ENCODE measurements around the gene FRMD7.
"Not testable (repeated sequence)": the region's sequence is repeated elsewhere in the genome, so short reads cannot be mapped to it uniquely, and the experiment has no call there.

The FRMD7 gene

GRCh38 chrX:132107291-132107690 is 20.5 kb downstream of the FRMD7 start:
- no peak for DNase-seq (ENCODE audit: low read depth, low spot score)
- Histone ChIP-seq H3K4me3 (no peak overlapping the region), H3K36me3 (ENCODE audit: insufficient read depth, low read length) (no peaks in the 10 kb centered on the region), H3K9me3 (ENCODE audit: low read depth, low read length) (no peaks in the 10 kb centered on the region), H3K27ac (no peak overlapping the region), H3K9ac (ENCODE audit: insufficient read length) (no peak overlapping the region)
- TF ChIP-seq EZH2 (IDR thresholded peaks at IDR 0.05) (no peak), POLR2AphosphoS5 (IDR thresholded peaks at IDR 0.05; ENCODE audit: borderline replicate concordance, low read depth, low read length) (no peak), FOXP2 (optimal IDR thresholded peaks at IDR 0.05; ENCODE audit: control extremely low read depth, extremely low read length, insufficient read depth) (no peak)

DNA sequence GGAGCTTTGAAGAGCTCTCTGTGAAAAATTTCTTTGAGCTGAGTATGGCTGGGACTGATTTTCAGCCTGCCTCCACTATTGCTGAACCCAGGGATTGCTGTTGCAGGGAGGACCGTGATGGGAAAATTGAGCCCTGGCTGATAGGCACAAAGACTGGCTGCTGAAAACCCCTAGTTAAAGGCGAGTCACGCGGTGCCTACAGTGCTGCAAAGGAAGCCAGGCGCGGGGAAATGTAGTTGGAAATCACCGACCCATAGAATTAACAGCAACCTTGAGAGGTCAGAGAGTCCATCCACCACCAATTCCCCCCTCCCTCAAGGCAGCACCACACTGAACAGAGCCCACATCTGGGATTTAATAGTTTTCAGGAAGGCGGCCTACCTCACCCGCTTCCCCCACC is 26.0 kb downstream of the FRMD7 start:
- Histone ChIP-seq H3K9ac (ENCODE audit: insufficient read length) (no peak overlapping the region), H3K4me3 (no peak overlapping the region), H3K9me3 (ENCODE audit: low read depth, low read length) (no peaks in the 10 kb centered on the region), H3K27ac (no peak overlapping the region), H3K36me3 (ENCODE audit: insufficient read depth, low read length) (no peaks in the 10 kb centered on the region)
- no peak for DNase-seq (ENCODE audit: low read depth, low spot score)
- TF ChIP-seq EZH2 (IDR thresholded peaks at IDR 0.05) (no peak), POLR2AphosphoS5 (IDR thresholded peaks at IDR 0.05; ENCODE audit: borderline replicate concordance, low read depth, low read length) (no peak), FOXP2 (optimal IDR thresholded peaks at IDR 0.05; ENCODE audit: control extremely low read depth, extremely low read length, insufficient read depth) (no peak)

- no peak for TF ChIP-seq EZH2 (IDR thresholded peaks at IDR 0.05)
- TF ChIP-seq FOXP2 (optimal IDR thresholded peaks at IDR 0.05; ENCODE audit: control extremely low read depth, extremely low read length, insufficient read depth) = no peak
- no peak for TF ChIP-seq POLR2AphosphoS5 (IDR thresholded peaks at IDR 0.05; ENCODE audit: borderline replicate concordance, low read depth, low read length)
- Histone ChIP-seq H3K27ac (no peak overlapping the region), H3K9me3 (ENCODE audit: low read depth, low read length) (no peaks in the 10 kb centered on the region), H3K4me3 (no peak overlapping the region), H3K9ac (ENCODE audit: insufficient read length) (no peak overlapping the region), H3K36me3 (ENCODE audit: insufficient read depth, low read length) (no peaks in the 10 kb centered on the region)
- DNase-seq (ENCODE audit: low read depth, low spot score) = no peak
These were observed 26.6 kb downstream of the FRMD7 start for GRCh38 chrX:132101206-132101605.

DNA sequence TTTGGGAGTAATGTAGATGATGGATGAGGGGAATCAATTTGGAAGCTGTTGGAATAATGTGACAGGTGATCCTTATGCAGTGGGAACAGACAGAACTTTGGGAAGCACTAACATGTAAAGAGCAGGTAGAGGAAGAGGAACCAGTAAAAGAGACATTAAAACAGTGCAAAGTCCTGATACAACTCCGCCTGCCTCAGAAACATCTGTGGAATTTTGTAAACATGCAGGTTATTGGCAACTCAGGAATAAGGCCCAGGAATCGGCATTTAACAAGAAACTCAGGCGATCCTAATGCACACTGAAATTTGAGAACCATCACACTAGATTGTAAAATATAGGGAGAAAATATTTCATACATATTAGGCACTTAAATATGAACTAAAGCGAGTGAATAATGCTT is 29.1 kb downstream of the FRMD7 start:
- not testable (repeated sequence) for DNase-seq (ENCODE audit: low read depth, low spot score); H3K27ac ChIP-seq

GRCh38 chrX:132094164-132094563 is 33.7 kb downstream of the FRMD7 start:
- DNase-seq (ENCODE audit: low read depth, low spot score) = no peak
- Histone ChIP-seq H3K36me3 (ENCODE audit: insufficient read depth, low read length) (no peaks in the 10 kb centered on the region), H3K9me3 (ENCODE audit: low read depth, low read length) (no peaks in the 10 kb centered on the region), H3K27ac (no peak overlapping the region), H3K9ac (ENCODE audit: insufficient read length) (no peak overlapping the region), H3K4me3 (no peak overlapping the region)
- TF ChIP-seq POLR2AphosphoS5 (IDR thresholded peaks at IDR 0.05; ENCODE audit: borderline replicate concordance, low read depth, low read length) (no peak), EZH2 (IDR thresholded peaks at IDR 0.05) (no peak), FOXP2 (optimal IDR thresholded peaks at IDR 0.05; ENCODE audit: control extremely low read depth, extremely low read length, insufficient read depth) (no peak)

More for the DNA sequence above, 29.1 kb downstream of the FRMD7 start:
- not testable (repeated sequence) for H3K9ac ChIP-seq (ENCODE audit: insufficient read length); H3K4me3 ChIP-seq; H3K9me3 ChIP-seq (ENCODE audit: low read depth, low read length); H3K36me3 ChIP-seq (ENCODE audit: insufficient read depth, low read length)

DNA sequence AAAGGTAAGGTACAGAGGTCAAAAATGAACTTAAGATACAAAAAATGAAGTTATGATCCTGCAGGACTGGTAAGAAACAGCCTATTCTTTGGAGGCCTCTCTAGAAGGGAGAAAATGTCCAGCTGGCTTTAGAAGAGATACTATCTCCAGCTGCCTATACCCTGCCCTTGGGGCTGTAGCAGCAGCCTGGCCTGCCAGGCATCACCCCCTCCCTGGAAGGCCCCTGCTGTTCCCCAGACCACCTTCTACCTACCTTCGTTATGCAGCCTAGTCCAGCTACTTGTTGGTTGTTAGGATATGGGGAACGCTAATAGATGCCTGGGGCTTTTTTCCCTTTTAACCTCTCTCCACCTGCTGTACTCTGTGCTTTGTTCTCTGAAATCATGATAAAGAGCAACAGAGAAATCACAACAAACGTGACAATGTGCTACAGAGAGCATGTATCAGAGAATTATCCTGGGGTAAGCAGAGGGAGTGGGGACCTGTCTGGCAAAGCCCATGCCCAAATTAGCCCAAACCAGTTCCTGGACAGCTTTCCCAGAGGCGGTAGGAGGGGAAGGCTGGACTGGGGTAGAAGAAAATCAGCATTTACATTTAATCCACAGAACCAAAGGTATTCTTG is 34.5 kb downstream of the FRMD7 start:
- no peak overlapping the region for H3K4me3 ChIP-seq

GRCh38 chrX:132092439-132093065 is 35.3 kb downstream of the FRMD7 start:
- H3K9me3 ChIP-seq (ENCODE audit: low read depth, low read length) = no peaks in the 10 kb centered on the region
- no peak overlapping the region for H3K9ac ChIP-seq (ENCODE audit: insufficient read length)
- no peak overlapping the region for H3K4me3 ChIP-seq
- DNase-seq (ENCODE audit: low read depth, low spot score) = peak; percentile 10
- no peaks in the 10 kb centered on the region for H3K36me3 ChIP-seq (ENCODE audit: insufficient read depth, low read length)
- TF ChIP-seq FOXP2 (optimal IDR thresholded peaks at IDR 0.05; ENCODE audit: control extremely low read depth, extremely low read length, insufficient read depth) (no peak), EZH2 (IDR thresholded peaks at IDR 0.05) (no peak), POLR2AphosphoS5 (IDR thresholded peaks at IDR 0.05; ENCODE audit: borderline replicate concordance, low read depth, low read length) (no peak)
- no peak overlapping the region for H3K27ac ChIP-seq

More for the DNA sequence above, 34.5 kb downstream of the FRMD7 start:
- no peak for DNase-seq (ENCODE audit: low read depth, low spot score)
- Histone ChIP-seq H3K27ac (no peak overlapping the region), H3K9me3 (ENCODE audit: low read depth, low read length) (no peaks in the 10 kb centered on the region), H3K9ac (ENCODE audit: insufficient read length) (no peak overlapping the region), H3K36me3 (ENCODE audit: insufficient read depth, low read length) (no peaks in the 10 kb centered on the region)
- TF ChIP-seq FOXP2 (optimal IDR thresholded peaks at IDR 0.05; ENCODE audit: control extremely low read depth, extremely low read length, insufficient read depth) (no peak), POLR2AphosphoS5 (IDR thresholded peaks at IDR 0.05; ENCODE audit: borderline replicate concordance, low read depth, low read length) (no peak), EZH2 (IDR thresholded peaks at IDR 0.05) (no peak)

GRCh38 chrX:132090403-132091159 is 37.2 kb downstream of the FRMD7 start:
- no peak overlapping the region for H3K9ac ChIP-seq (ENCODE audit: insufficient read length)
- TF ChIP-seq EZH2 (IDR thresholded peaks at IDR 0.05) = no peak
- TF ChIP-seq FOXP2 (optimal IDR thresholded peaks at IDR 0.05; ENCODE audit: control extremely low read depth, extremely low read length, insufficient read depth) = no peak
- no peak for TF ChIP-seq POLR2AphosphoS5 (IDR thresholded peaks at IDR 0.05; ENCODE audit: borderline replicate concordance, low read depth, low read length)
- no peaks in the 10 kb centered on the region for H3K36me3 ChIP-seq (ENCODE audit: insufficient read depth, low read length)
- no peaks in the 10 kb centered on the region for H3K9me3 ChIP-seq (ENCODE audit: low read depth, low read length)
- DNase-seq (ENCODE audit: low read depth, low spot score) = no peak
- H3K27ac ChIP-seq = no peak overlapping the region
- H3K4me3 ChIP-seq = no peak overlapping the region

Data from SK-N-MC (cell line).